Fibroblast of skin of left quadriceps (primary cell): ENCODE data around the gene HEPH.
"Not testable (repeated sequence)": the region's sequence is repeated elsewhere in the genome, so short reads cannot be mapped to it uniquely, and the experiment has no call there.

Experiments used
- DNase-seq, 2 experiments: peaks; one replicate each; pipeline ENCODE4 v3.0.0-alpha.2; 2013; ENCODE audit warnings: low read depth in 2 of 2

The HEPH gene

GRCh38 chrX:66200855-66201795 is 37.1 kb downstream of the HEPH start:
- no peak for DNase-seq

- no peak for DNase-seq
These were observed 39.1 kb downstream of the HEPH start for GRCh38 chrX:66203114-66203513.

GRCh38 chrX:66221856-66222255 is 57.8 kb downstream of the HEPH start:
- no peak for DNase-seq

- DNase-seq: no peak
These were observed 68.2 kb downstream of the HEPH start for GRCh38 chrX:66232296-66232695.

GRCh38 chrX:66233209-66233608 is 69.2 kb downstream of the HEPH start:
- DNase-seq: no peak

- DNase-seq: not testable (repeated sequence)
These were observed 69.9 kb downstream of the HEPH start for GRCh38 chrX:66233904-66234303.

GRCh38 chrX:66255359-66255967 is 91.4 kb downstream of the HEPH start:
- no peak for DNase-seq

GRCh38 chrX:66262807-66263206 is 98.8 kb downstream of the HEPH start:
- no peak for DNase-seq
